MM.1S (cell line): Measurements from ENCODE around the gene MICALL1.
"Not testable (repeated sequence)": the region's sequence is repeated elsewhere in the genome, so short reads cannot be mapped to it uniquely, and the experiment has no call there.

Experiments
- DNase-seq: peaks from one replicate; pipeline ENCODE4 v3.0.0-alpha.2; 2015
- H2AFZ ChIP-seq: fragments of 300-600 bp; sonication (generic); 2 replicates; pipeline ENCODE4 v1.6.0; 2016; ENCODE audit warnings: antibody characterized with exemption, low read length
- H3F3A ChIP-seq: fragments of 300-600 bp; sonication (generic); 2 replicates; pipeline ENCODE4 v1.6.1; 2016; ENCODE audit warnings: mild to moderate bottlenecking, antibody characterized with exemption, low read length, moderate library complexity, mixed read lengths; ENCODE audit not compliant: insufficient read depth
- H3K27ac ChIP-seq: fragments of 300-600 bp; sonication (generic); 2 replicates; pipeline ENCODE4 v1.5.1; 2016; ENCODE audit warnings: mild to moderate bottlenecking, low read length
- H3K27me3 ChIP-seq: fragments of 300-600 bp; sonication (generic); replicated peaks from 2 replicates; pipeline ENCODE4 v1.6.0; 2016; ENCODE audit warnings: low read length; ENCODE audit not compliant: insufficient read depth
- H3K36me3 ChIP-seq: fragments of 300-600 bp; sonication (generic); replicated peaks from 2 replicates; pipeline ENCODE4 v1.6.1; 2016; ENCODE audit warnings: mild to moderate bottlenecking, low read length, mixed read lengths; ENCODE audit not compliant: insufficient read depth
- H3K4me1 ChIP-seq: fragments of 300-600 bp; sonication (generic); 2 replicates; pipeline ENCODE4 v1.6.1; 2016; ENCODE audit warnings: low read length, mixed read lengths
- H3K4me2 ChIP-seq: fragments of 300-600 bp; sonication (generic); 2 replicates; pipeline ENCODE4 v1.6.0; 2016; ENCODE audit warnings: low read depth, low read length
- H3K4me3 ChIP-seq: fragments of 300-600 bp; sonication (generic); 2 replicates; pipeline ENCODE4 v1.5.1; 2016; ENCODE audit warnings: low read length, mixed read lengths
- H3K79me2 ChIP-seq: fragments of 300-600 bp; sonication (generic); 2 replicates; pipeline ENCODE4 v1.6.1; 2016; ENCODE audit warnings: mixed run types, low read length, mixed read lengths
- H3K9ac ChIP-seq: fragments of 300-600 bp; sonication (generic); 2 replicates; pipeline ENCODE4 v1.6.1; 2016; ENCODE audit warnings: low read length, mixed read lengths
- H3K9me2 ChIP-seq: fragments of 300-600 bp; sonication (generic); replicated peaks from 2 replicates; pipeline ENCODE4 v1.6.1; 2016; ENCODE audit warnings: mild to moderate bottlenecking, low read length, mixed read lengths; ENCODE audit not compliant: insufficient read depth
- H3K9me3 ChIP-seq: fragments of 300-600 bp; sonication (generic); replicated peaks from 2 replicates; pipeline ENCODE4 v1.6.1; 2016; ENCODE audit warnings: mild to moderate bottlenecking, low read length, mixed read lengths; ENCODE audit not compliant: insufficient read depth
- H4K20me1 ChIP-seq: fragments of 300-600 bp; sonication (generic); 2 replicates; pipeline ENCODE4 v1.6.1; 2016; ENCODE audit warnings: mild to moderate bottlenecking, low read length, moderate library complexity, mixed read lengths; ENCODE audit not compliant: insufficient read depth
- CTCF ChIP-seq: fragments of 300-600 bp; sonication (generic); IDR thresholded peaks from 2 replicates; pipeline ENCODE4 v1.5.1; 2016; ENCODE audit warnings: antibody characterized with exemption, low read length, mixed read lengths
- EZH2 ChIP-seq: fragments of 300-600 bp; sonication (generic); optimal IDR thresholded peaks from 2 replicates; pipeline ENCODE3; 2017; ENCODE audit warnings: low read depth, mild to moderate bottlenecking, antibody characterized with exemption, low read length, mixed read lengths
- EZH2phosphoT487 ChIP-seq: fragments of 300-600 bp; sonication (generic); IDR thresholded peaks from 2 replicates; pipeline ENCODE4 v1.6.1; 2018; ENCODE audit warnings: antibody characterized with exemption, low read length

Gene MICALL1

GRCh38 chr22:37954686-37955085, 48.6 kb downstream of the MICALL1 start:
- H3K4me1 ChIP-seq, result peaks cover 7% of the 10 kb centered on the region
- DNase-seq, result no peak
- H3F3A ChIP-seq, result no peaks in the 10 kb centered on the region
- TF ChIP-seq CTCF (no peak), EZH2phosphoT487 (no peak), EZH2 (no peak)
- no peaks in the 10 kb centered on the region for H3K9me3 ChIP-seq
- peak overlapping the region; percentile 84; the same call in 1 of the 2 replicates for H3K9ac ChIP-seq
- H4K20me1 ChIP-seq, result no peaks in the 10 kb centered on the region
- H3K4me3 ChIP-seq, result peak overlapping the region; percentile 98
- no peak overlapping the region for H3K27ac ChIP-seq
- no peaks in the 10 kb centered on the region; the same call in 1 of the 2 replicates for H3K27me3 ChIP-seq
- H3K9me2 ChIP-seq, result no peaks in the 10 kb centered on the region
- peak overlapping the region; percentile 100 for H3K4me2 ChIP-seq
- peaks cover 41% of the 10 kb centered on the region for H3K79me2 ChIP-seq
- no peak overlapping the region for H2AFZ ChIP-seq
- H3K36me3 ChIP-seq, result peaks cover 6% of the 10 kb centered on the region

- DNase-seq, H3K27me3 ChIP-seq: not testable (repeated sequence)
Observed at GRCh38 chr22:37955825-37956397, 49.8 kb downstream of the MICALL1 start.

DNA sequence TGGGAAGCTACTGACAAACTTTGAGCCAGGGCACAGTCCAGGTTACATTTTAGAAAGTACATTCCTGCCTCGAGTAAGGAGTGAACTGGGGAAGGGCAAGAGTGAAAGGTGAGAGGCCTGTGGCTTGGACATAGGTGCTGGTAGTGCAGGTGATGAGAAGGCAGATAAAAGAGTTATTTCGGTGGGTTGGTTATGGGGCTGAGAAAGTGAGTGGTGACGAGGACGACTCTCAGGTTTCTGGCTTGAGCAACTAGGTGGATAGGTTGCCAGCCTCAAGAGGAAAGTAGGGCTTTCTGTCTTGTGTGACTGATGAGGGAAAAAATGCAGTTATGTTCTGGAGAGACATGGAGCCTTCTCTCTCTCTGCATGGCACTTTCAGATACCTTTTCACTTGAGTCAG, 51.1 kb downstream of the MICALL1 start:
- Histone ChIP-seq H3K4me2 (no peak overlapping the region), H3K9ac (no peak overlapping the region), H4K20me1 (no peaks in the 10 kb centered on the region), H3F3A (no peaks in the 10 kb centered on the region), H3K36me3 (peaks cover 9% of the 10 kb centered on the region), H3K27me3 (no peaks in the 10 kb centered on the region), H3K79me2 (peaks cover 44% of the 10 kb centered on the region), H3K4me3 (no peak overlapping the region), H3K9me2 (no peaks in the 10 kb centered on the region), H3K4me1 (peaks cover 7% of the 10 kb centered on the region), H3K27ac (no peak overlapping the region), H2AFZ (no peak overlapping the region), H3K9me3 (no peaks in the 10 kb centered on the region)
- TF ChIP-seq EZH2, result no peak
- no peak for TF ChIP-seq EZH2phosphoT487
- no peak for TF ChIP-seq CTCF
- no peak for DNase-seq

More at GRCh38 chr22:37955825-37956397, 49.8 kb downstream of the MICALL1 start:
- not testable (repeated sequence) for H3K9me2 ChIP-seq, H4K20me1 ChIP-seq, H3K9me3 ChIP-seq, H3K4me3 ChIP-seq, H3K4me1 ChIP-seq, H3K27ac ChIP-seq, H3K4me2 ChIP-seq, H3K9ac ChIP-seq, H3K36me3 ChIP-seq, H3F3A ChIP-seq, H2AFZ ChIP-seq
- H3K79me2 ChIP-seq, result peaks cover 41% of the 10 kb centered on the region

DNA sequence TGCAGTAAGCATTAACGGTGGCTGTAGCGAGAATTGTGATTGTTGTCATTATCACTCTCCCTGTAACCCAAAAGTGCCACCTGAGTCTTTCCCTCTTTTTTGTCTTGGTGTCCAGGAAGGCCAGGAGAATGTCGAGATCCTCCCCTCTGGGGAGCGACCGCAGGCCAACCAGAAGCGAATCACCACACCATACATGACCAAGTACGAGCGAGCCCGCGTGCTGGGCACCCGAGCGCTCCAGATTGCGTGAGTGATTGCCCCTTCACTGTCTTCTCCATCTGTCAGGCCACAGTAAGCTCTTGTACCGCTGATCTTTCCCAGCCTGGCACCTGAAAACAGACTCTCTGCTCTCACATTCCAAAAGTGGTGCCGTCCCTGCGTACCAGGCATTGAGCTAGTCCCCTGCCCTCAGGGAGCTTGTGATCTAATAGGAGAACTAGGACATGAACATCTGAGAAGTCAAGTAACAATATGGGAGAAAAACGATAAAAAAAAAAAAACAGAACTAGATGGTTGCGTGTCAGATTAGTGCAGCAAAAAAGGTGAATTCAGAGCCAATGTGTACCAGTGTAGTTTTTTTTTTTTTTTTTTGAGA, 53.2 kb downstream of the MICALL1 start:
- H3K9me3 ChIP-seq, result no peaks in the 10 kb centered on the region
- no peaks in the 10 kb centered on the region for H4K20me1 ChIP-seq
- H3K36me3 ChIP-seq, result peaks cover 9% of the 10 kb centered on the region
- TF ChIP-seq CTCF (no peak), EZH2phosphoT487 (no peak)
- H3K4me3 ChIP-seq, result no peak overlapping the region
- no peak overlapping the region for H3K4me2 ChIP-seq
- no peaks in the 10 kb centered on the region for H3K9me2 ChIP-seq
- no peak overlapping the region for H2AFZ ChIP-seq
- DNase-seq, result no peak
- peaks cover 7% of the 10 kb centered on the region; the same call in 1 of the 2 replicates for H3K4me1 ChIP-seq
- H3K27me3 ChIP-seq, result no peaks in the 10 kb centered on the region
- no peaks in the 10 kb centered on the region for H3F3A ChIP-seq
- peaks cover 35% of the 10 kb centered on the region for H3K79me2 ChIP-seq
- no peak overlapping the region for H3K9ac ChIP-seq
- H3K27ac ChIP-seq, result no peak overlapping the region
